ENCODE data around the gene PDE4D. TPM values are rescaled to one million over a fixed set of nuclear protein-coding genes. Genes with fewer than 3 reads are reported as not detected.
A peak's percentile ranks its signal among the peaks of the same experiment; 100 is the strongest.

Gene PDE4D
- total RNA-seq, 4 donors from 2014 or later = 35.0 to 121 (median 63.4) TPM

DNA sequence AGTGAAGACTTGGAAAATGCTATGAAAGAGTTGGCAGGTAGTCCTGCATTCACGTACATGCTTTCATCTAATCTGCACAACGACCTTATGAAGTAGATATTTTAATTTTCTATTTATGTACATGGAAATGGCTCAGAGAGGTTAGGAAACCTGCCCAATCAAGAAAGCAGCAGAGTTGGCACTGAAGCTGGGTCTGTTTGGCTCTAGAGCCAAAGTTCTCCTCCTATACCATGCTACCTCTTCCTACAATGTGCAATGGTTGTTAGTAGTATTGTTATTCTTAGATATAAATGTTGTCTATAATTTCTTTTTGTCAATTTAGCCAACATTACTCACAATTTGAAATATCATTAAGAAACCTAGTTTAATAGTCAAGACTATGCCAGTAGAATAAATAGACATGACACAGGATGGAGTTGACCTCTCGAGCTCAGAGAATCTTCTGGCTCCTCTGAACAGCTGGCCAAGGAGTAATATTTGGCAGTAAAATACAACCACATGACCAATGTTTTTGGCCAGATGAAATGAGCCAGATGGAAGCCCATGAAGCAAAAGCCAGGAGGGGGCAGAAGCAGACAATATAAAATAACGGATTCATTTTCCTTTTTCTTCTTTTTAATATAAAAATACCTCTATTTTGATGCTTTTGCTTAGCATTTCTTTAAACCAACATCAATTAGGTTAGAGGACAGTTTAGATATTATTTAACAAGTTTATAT lies 542.3 kb downstream of the PDE4D start:
- H3K9me3 ChIP-seq = no peaks in the 10 kb centered on the region
- peaks cover 0 to 69% (median 5%) of the 10 kb centered on the region in 3 donors for H3K4me1 ChIP-seq
- TF ChIP-seq POLR2AphosphoS5 (IDR thresholded peaks at IDR 0.05) (peak; percentile 60), POLR2A (IDR thresholded peaks at IDR 0.05) (no peak), EP300 (IDR thresholded peaks at IDR 0.05) (no peak)
- TF ChIP-seq, protein P1, sequence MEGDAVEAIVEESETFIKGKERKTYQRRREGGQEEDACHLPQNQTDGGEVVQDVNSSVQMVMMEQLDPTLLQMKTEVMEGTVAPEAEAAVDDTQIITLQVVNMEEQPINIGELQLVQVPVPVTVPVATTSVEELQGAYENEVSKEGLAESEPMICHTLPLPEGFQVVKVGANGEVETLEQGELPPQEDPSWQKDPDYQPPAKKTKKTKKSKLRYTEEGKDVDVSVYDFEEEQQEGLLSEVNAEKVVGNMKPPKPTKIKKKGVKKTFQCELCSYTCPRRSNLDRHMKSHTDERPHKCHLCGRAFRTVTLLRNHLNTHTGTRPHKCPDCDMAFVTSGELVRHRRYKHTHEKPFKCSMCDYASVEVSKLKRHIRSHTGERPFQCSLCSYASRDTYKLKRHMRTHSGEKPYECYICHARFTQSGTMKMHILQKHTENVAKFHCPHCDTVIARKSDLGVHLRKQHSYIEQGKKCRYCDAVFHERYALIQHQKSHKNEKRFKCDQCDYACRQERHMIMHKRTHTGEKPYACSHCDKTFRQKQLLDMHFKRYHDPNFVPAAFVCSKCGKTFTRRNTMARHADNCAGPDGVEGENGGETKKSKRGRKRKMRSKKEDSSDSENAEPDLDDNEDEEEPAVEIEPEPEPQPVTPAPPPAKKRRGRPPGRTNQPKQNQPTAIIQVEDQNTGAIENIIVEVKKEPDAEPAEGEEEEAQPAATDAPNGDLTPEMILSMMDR (IDR thresholded peaks at IDR 0.05) = peak; percentile 15 to 56 (median 34)
- H3K27me3 ChIP-seq = no peaks in the 10 kb centered on the region
- WGBS, 2 donors (ENCODE audit: low coverage in 1 of 2) = 4 to 27% methylated on average over 3 to 4 of the region's 4 CpGs
- H3K36me3 ChIP-seq = no peaks in the 10 kb centered on the region
- peak overlapping the region; percentile 46 to 67 (median 58) for H3K27ac ChIP-seq
- H3K4me3 ChIP-seq = peak overlapping the region in 1 of 2 donors; percentile 12
- ATAC-seq = peak; percentile 83

DNA sequence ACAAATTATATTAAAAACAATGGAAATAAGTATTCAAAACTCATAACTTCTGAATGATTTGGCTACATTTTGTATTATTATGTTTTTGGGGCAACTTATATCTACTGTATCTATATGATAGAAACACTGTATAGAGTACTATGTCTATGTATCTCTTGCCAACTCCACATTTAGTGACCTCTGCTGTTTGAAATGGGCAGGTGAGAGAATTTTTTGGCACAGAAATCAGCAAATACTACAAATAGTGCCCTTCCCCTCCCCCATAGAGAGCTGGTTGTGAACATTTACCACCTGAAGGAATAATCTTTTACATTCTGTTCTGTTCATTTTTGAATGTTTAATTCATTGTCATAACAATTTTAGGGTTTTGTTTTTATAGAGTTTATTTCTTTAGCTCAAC lies 545.3 kb downstream of the PDE4D start:
- no peaks in the 10 kb centered on the region for H3K27me3 ChIP-seq
- H3K4me1 ChIP-seq = peaks cover 0 to 48% (median 5%) of the 10 kb centered on the region in 3 donors
- H3K36me3 ChIP-seq = no peaks in the 10 kb centered on the region
- no peak for ATAC-seq
- H3K27ac ChIP-seq = no peak overlapping the region
- TF ChIP-seq, protein P1 (IDR thresholded peaks at IDR 0.05) = no peak
- TF ChIP-seq POLR2A (IDR thresholded peaks at IDR 0.05) (no peak), EP300 (IDR thresholded peaks at IDR 0.05) (no peak)
- H3K9me3 ChIP-seq = no peaks in the 10 kb centered on the region
- no peak overlapping the region for H3K4me3 ChIP-seq

DNA sequence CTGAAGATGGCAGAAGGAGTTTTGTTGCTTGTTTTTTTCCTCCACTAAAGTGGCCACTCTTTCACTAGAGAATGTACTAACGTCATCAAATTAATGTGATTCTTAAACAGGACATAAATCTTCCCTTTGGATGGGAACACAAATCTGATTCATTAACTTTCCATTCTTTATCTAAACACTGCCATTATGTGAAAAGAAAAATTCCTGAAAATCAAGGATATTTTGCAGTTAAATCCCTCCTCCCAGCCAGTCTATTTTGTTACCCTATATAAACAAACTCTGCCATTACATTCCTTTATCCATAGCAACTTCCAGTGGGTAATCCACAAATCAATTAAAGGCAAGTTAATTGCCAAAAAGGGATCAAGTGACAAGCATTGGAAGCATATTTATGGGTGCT lies 546.5 kb downstream of the PDE4D start:
- 38% methylated on average over 1 of the region's 1 CpG for WGBS, 2 donors (ENCODE audit: low coverage in 1 of 2)
- no peak for ATAC-seq
- TF ChIP-seq POLR2A (IDR thresholded peaks at IDR 0.05) = no peak
- peak; percentile 24 for TF ChIP-seq POLR2AphosphoS5 (IDR thresholded peaks at IDR 0.05)
- TF ChIP-seq EP300 (IDR thresholded peaks at IDR 0.05) = no peak
- H3K9me3 ChIP-seq = no peaks in the 10 kb centered on the region
- no peak overlapping the region for H3K4me3 ChIP-seq
- H3K36me3 ChIP-seq = no peaks in the 10 kb centered on the region
- H3K27ac ChIP-seq = peak overlapping the region in 2 of 4 donors; percentile 11 to 13
- H3K27me3 ChIP-seq = no peaks in the 10 kb centered on the region
- H3K4me1 ChIP-seq = peaks cover 0 to 36% (median 5%) of the 10 kb centered on the region in 3 donors

DNA sequence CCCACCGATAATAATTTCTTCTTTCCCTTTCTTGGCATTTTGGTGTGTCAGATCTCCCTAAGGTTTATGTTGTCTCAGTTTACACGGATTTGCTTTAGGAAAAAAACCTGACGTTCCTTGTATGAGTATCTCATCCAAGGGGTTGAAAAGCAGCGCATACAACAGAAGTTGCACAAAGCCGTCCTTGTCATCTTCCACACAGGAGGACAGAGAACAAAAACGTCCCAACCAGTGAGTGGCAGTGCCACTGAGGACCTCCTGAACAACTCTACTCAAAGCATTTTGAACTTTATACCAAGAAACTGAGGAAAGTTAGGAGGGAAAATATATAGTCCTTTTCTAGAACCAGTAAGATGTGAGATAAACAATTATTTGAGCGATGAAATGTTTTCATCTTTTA lies 547.0 kb downstream of the PDE4D start:
- peaks cover 0 to 31% (median 0%) of the 10 kb centered on the region in 3 donors for H3K4me1 ChIP-seq
- no peaks in the 10 kb centered on the region for H3K27me3 ChIP-seq
- no peak overlapping the region for H3K4me3 ChIP-seq
- no peaks in the 10 kb centered on the region for H3K9me3 ChIP-seq
- no peak overlapping the region for H3K27ac ChIP-seq
- ATAC-seq = no peak
- H3K36me3 ChIP-seq = no peaks in the 10 kb centered on the region
- WGBS, 2 donors (ENCODE audit: low coverage in 1 of 2) = 77 to 90% methylated on average over 2 to 7 of the region's 7 CpGs
- TF ChIP-seq POLR2AphosphoS5 (IDR thresholded peaks at IDR 0.05) = no peak
- TF ChIP-seq EP300 (IDR thresholded peaks at IDR 0.05) = no peak
- TF ChIP-seq POLR2A (IDR thresholded peaks at IDR 0.05) = no peak
- TF ChIP-seq, protein P1 (IDR thresholded peaks at IDR 0.05) = no peak

DNA sequence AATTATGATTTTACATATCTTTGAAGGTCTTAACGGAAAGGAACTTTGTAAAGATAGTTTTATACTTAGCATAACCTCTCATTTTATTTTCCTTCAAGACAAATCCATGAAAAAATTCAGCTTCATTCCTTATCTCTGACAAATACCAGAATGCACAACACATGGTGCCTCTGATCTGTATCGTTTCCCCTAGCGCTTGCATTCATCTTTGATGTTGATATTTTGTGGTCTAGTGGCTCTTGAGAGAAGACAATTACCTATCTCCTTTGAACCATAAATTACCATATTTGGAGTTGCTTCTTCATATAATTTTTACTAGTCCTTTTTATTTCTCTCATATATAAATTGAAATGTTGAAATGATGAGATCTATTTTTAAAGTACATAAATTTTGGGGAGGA lies 551.3 kb downstream of the PDE4D start:
- Histone ChIP-seq H3K27me3 (no peaks in the 10 kb centered on the region), H3K27ac (no peak overlapping the region), H3K4me3 (no peak overlapping the region), H3K4me1 (peaks cover 0 to 7% (median 0%) of the 10 kb centered on the region in 3 donors), H3K9me3 (no peaks in the 10 kb centered on the region), H3K36me3 (no peaks in the 10 kb centered on the region)
- TF ChIP-seq, protein P1 (IDR thresholded peaks at IDR 0.05) = no peak
- TF ChIP-seq POLR2AphosphoS5 (IDR thresholded peaks at IDR 0.05) = no peak
- TF ChIP-seq POLR2A (IDR thresholded peaks at IDR 0.05) = no peak
- no peak for TF ChIP-seq EP300 (IDR thresholded peaks at IDR 0.05)
- 79 to 84% methylated on average over 3 of the region's 3 CpGs for whole genome bisulfite sequencing, 2 donors (ENCODE audit: low coverage in 1 of 2)
- no peak for ATAC-seq
